IPS-NIHi11 (cell line): ENCODE results near the gene PAK4.
"Not testable (repeated sequence)": the region's sequence is repeated elsewhere in the genome, so short reads cannot be mapped to it uniquely, and the experiment has no call there.

Source experiments
- DNase-seq: peaks from one replicate; pipeline ENCODE4 v3.0.0; 2012; ENCODE audit warnings: mixed read lengths, low spot score

Gene PAK4

GRCh38 chr19:39207293-39207836 lies 81.8 kb downstream of the PAK4 start:
- no peak for DNase-seq

GRCh38 chr19:39208175-39208795 lies 82.7 kb downstream of the PAK4 start:
- DNase-seq, result no peak

DNA sequence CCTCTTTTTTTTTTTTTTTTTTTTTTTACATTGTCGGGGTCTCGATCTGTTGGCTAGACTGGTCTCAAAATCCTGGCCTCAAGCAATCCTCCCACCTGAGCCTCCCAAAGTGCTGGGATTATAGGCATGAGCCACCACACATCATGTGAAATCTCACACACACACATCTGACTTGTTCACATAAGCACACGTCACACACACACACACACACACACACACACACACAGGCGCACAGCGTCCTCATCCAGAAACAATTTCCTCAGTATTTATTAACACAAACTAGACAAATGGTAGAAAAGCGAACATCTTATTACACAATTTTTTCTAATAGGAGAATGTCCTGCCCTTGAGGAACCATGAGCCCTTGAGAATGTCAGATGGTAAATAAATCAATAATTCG lies 83.6 kb downstream of the PAK4 start:
- DNase-seq, result no peak

- DNase-seq, result no peak
These were observed 86.3 kb downstream of the PAK4 start for GRCh38 chr19:39211731-39212374.

DNA sequence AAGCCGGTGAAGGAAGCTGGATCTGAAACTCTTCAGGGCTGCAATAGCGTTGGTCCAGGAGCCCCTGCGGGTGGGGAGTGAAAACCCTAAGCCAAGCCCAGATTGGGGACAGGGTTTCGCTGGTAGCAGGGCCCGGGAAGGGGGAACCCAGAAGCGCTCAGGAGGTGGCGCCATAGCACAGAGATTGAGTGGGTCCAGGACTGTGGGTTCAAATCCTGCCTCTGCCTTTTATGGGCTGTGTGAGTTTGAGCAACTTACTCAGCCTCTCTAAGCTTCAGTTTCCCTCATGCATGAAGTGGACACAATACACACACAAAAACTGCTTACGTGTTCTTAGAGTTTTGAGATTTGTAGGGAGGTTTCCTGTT lies 86.8 kb downstream of the PAK4 start:
- peak; percentile 74 for DNase-seq

- DNase-seq, result not testable (repeated sequence)
These were observed 89.7 kb downstream of the PAK4 start for GRCh38 chr19:39215323-39215722.

GRCh38 chr19:39217094-39217493 lies 91.5 kb downstream of the PAK4 start:
- DNase-seq, result no peak

- DNase-seq, result no peak
These were observed 92.8 kb downstream of the PAK4 start for GRCh38 chr19:39218230-39219007.

- not testable (repeated sequence) for DNase-seq
These were observed 93.5 kb downstream of the PAK4 start for GRCh38 chr19:39219108-39219507.

DNA sequence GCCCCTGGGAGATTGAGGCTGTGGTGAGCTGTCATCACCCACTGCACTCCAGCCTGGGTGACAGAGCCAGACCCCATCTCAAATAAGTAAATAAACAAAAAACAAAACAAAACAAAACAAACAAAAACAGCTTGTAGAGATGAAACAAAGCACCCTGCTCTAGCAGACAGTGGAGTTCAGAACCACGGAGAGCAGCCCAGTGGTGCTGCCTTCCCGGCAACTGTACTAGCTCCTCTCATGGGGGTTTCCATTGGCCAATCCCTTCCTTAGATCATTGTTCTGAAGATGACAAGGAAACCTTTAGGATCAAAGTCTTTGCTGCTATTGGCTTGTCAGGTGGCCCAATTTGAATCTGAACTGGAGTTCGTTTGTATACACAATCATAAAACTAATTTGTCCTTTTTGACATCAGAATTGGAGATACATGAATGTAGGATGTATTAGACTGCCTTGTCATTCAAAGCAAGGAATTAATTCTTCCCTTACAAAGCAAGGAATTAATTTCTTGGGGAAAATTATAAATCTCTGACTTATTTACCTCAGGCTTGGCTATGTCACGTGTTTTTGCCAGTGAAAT lies 98.2 kb downstream of the PAK4 start:
- peak; percentile 86 for DNase-seq

DNA sequence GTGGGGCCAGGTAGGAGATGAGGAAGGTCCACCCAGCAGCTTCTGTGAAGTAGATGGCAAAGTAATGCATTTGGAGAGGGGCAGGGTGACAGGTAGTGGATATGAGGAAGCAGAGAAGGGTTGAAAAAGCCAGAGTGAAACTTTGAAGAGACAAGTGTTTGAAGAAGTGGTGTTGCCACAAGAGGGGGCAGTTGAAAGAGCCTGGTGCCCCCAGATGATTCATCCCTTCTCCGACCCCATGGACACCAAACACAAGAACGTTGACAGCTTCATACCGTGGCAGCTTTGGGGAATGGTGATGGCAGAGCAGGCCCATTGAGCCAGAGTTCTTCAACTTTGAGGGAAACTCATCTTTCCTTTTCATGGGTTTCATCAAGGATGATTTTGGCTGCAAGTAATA lies 99.3 kb downstream of the PAK4 start:
- no peak for DNase-seq
